Brain microvascular endothelial cell (primary cell): ENCODE results near the gene DMRTC2.

Source experiments
- DNase-seq: peaks from one replicate; pipeline ENCODE4 v3.0.0-alpha.2; 2020
- H3K27ac ChIP-seq: fragments of 250-450 bp; sonication (Bioruptor Pico); 2 replicates; pipeline ENCODE4 v1.5.1; 2020; ENCODE audit warnings: mild to moderate bottlenecking, moderate library complexity
- H3K27me3 ChIP-seq: fragments of 250-450 bp; sonication (Bioruptor Pico); replicated peaks from 2 replicates; pipeline ENCODE4 v1.5.1; 2020; ENCODE audit warnings: mild to moderate bottlenecking
- H3K36me3 ChIP-seq: fragments of 250-450 bp; sonication (Bioruptor Pico); replicated peaks from 2 replicates; pipeline ENCODE4 v1.5.1; 2020; ENCODE audit warnings: mild to moderate bottlenecking
- H3K4me3 ChIP-seq: 2 replicates; pipeline ENCODE4 v1.5.1; 2011; ENCODE audit warnings: low read depth, mild to moderate bottlenecking, control low read depth, low read length, moderate library complexity
- CTCF ChIP-seq: IDR thresholded peaks from 2 replicates; pipeline ENCODE4 v1.5.1; 2011; ENCODE audit warnings: low read depth, mild to moderate bottlenecking, moderate library complexity, low read length, control low read depth, inconsistent platforms; ENCODE audit errors: missing control alignments
- in situ Hi-C: cut with HindIII; loops from 2 replicates; pipeline ENCODE4 v1.10.0; 2017; ENCODE audit warnings: low sequenced_read_pairs, low pct_ligation_motif_present

DMRTC2 gene

GRCh38 chr19:41837981-41838708, 6.7 kb upstream of the DMRTC2 start:
- H3K27ac ChIP-seq: no peak overlapping the region
- no peaks in the 10 kb centered on the region for H3K27me3 ChIP-seq

GRCh38 chr19:41839211-41839610, 5.6 kb upstream of the DMRTC2 start:
- in situ Hi-C loops: no loop called here
- Histone ChIP-seq H3K4me3 (no peak overlapping the region), H3K36me3 (no peaks in the 10 kb centered on the region), H3K27ac (no peak overlapping the region), H3K27me3 (no peaks in the 10 kb centered on the region)
- DNase-seq: no peak
- no peak for TF ChIP-seq CTCF

More at GRCh38 chr19:41837981-41838708, 6.7 kb upstream of the DMRTC2 start:
- TF ChIP-seq CTCF: no peak
- no peak for DNase-seq
- Histone ChIP-seq H3K36me3 (no peaks in the 10 kb centered on the region), H3K4me3 (no peak overlapping the region)
- in situ Hi-C loops: no loop called here

GRCh38 chr19:41843371-41843770, 1.5 kb upstream of the DMRTC2 start:
- TF ChIP-seq CTCF: no peak
- Histone ChIP-seq H3K36me3 (no peaks in the 10 kb centered on the region), H3K27me3 (no peaks in the 10 kb centered on the region), H3K4me3 (no peak overlapping the region), H3K27ac (no peak overlapping the region)
- in situ Hi-C loops: no loop called here
- DNase-seq: no peak

- H3K4me3 ChIP-seq: no peak within 1 kb of the TSS
- no peaks in the 10 kb centered on the region for H3K27me3 ChIP-seq
- H3K27ac ChIP-seq: no peak within 1 kb of the TSS
- in situ Hi-C loops: no loop called here
- TF ChIP-seq CTCF: no peak
- no peaks in the 10 kb centered on the region for H3K36me3 ChIP-seq
- DNase-seq: no peak
Observed at GRCh38 chr19:41844601-41845000, 241 bp upstream of the DMRTC2 start, which contains the start of gene LYPD4. Gene LYPD4 (minus strand): TSS chr19:41844683. CDS start chr19:41839285, 5,398 bp downstream.

- Histone ChIP-seq H3K36me3 (no peaks in the 10 kb centered on the region), H3K27ac (no peak overlapping the region), H3K27me3 (no peaks in the 10 kb centered on the region), H3K4me3 (no peak overlapping the region)
- no peak for DNase-seq
- TF ChIP-seq CTCF: no peak
- in situ Hi-C loops: no loop called here
Observed at GRCh38 chr19:41845051-41845590, 279 bp downstream of the DMRTC2 start.
